GM18508 (cell line): ENCODE measurements around the gene SCAMP4.
"Not testable (repeated sequence)": the region's sequence is repeated elsewhere in the genome, so short reads cannot be mapped to it uniquely, and the experiment has no call there.

Source experiments
- ATAC-seq: cut with Tn5 transposase; IDR thresholded peaks from one replicate; pipeline ENCODE4 v1.9.1; 2021; ENCODE audit warnings: moderate number of reproducible peaks; ENCODE audit not compliant: insufficient read depth, unreplicated experiment

The SCAMP4 gene

GRCh38 chr19:1882089-1882785 is 23.0 kb upstream of the SCAMP4 start:
- no peak for ATAC-seq

GRCh38 chr19:1882786-1883692 is 22.2 kb upstream of the SCAMP4 start:
- ATAC-seq = no peak

GRCh38 chr19:1883784-1884183 is 21.4 kb upstream of the SCAMP4 start:
- ATAC-seq = no peak

GRCh38 chr19:1884291-1884718 is 20.9 kb upstream of the SCAMP4 start:
- no peak for ATAC-seq

GRCh38 chr19:1884719-1885334 is 20.4 kb upstream of the SCAMP4 start:
- ATAC-seq = no peak

GRCh38 chr19:1885398-1886119 is 19.6 kb upstream of the SCAMP4 start, which contains the start of gene ABHD17A:
Gene ABHD17A (minus strand): TSS chr19:1885496. CDS start chr19:1881566, 3,930 bp downstream.
- not testable (repeated sequence) for ATAC-seq

GRCh38 chr19:1886360-1886759 is 18.8 kb upstream of the SCAMP4 start:
- ATAC-seq = not testable (repeated sequence)

- ATAC-seq = no peak
Observed at GRCh38 chr19:1888385-1888784, 16.8 kb upstream of the SCAMP4 start.

- ATAC-seq = no peak
Observed at GRCh38 chr19:1889907-1890306, 15.3 kb upstream of the SCAMP4 start.

GRCh38 chr19:1893791-1894190 is 11.4 kb upstream of the SCAMP4 start:
- ATAC-seq = no peak

GRCh38 chr19:1896508-1896907 is 8.7 kb upstream of the SCAMP4 start:
- ATAC-seq = no peak

GRCh38 chr19:1901940-1902404 is 3.2 kb upstream of the SCAMP4 start:
- no peak for ATAC-seq

- no peak for ATAC-seq
Observed at GRCh38 chr19:1902923-1903322, 2.3 kb upstream of the SCAMP4 start.

- no peak for ATAC-seq
Observed at GRCh38 chr19:1904860-1905109, 414 bp upstream of the SCAMP4 start.

GRCh38 chr19:1905863-1906375 is 720 bp downstream of the SCAMP4 start:
- no peak for ATAC-seq

- no peak for ATAC-seq
Observed at GRCh38 chr19:1906985-1907562, 1.9 kb downstream of the SCAMP4 start.

- ATAC-seq = no peak
Observed at GRCh38 chr19:1907563-1908363, 2.6 kb downstream of the SCAMP4 start.

- no peak for ATAC-seq
Observed at GRCh38 chr19:1908364-1908678, 3.1 kb downstream of the SCAMP4 start.

GRCh38 chr19:1909761-1910080 is 4.5 kb downstream of the SCAMP4 start:
- no peak for ATAC-seq
